Nephron progenitor cell (in vitro differentiated cells): ENCODE measurements around the gene CTNND2.

Source experiments
- DNase-seq: peaks from one replicate; pipeline ENCODE4 v3.0.0; 2021
- H3K27ac Mint-ChIP-seq: 2 replicates; pipeline ENCODE4 v1.8.0; 2021; ENCODE audit warnings: mild to moderate bottlenecking, moderate library complexity, mixed read lengths
- H3K27me3 Mint-ChIP-seq: 2 replicates; pipeline ENCODE4 v1.8.0; 2021; ENCODE audit warnings: mild to moderate bottlenecking, low read depth, mixed read lengths; ENCODE audit not compliant: poor library complexity
- H3K36me3 Mint-ChIP-seq: 2 replicates; pipeline ENCODE4 v1.8.0; 2021; ENCODE audit warnings: low read depth, mixed read lengths
- H3K4me1 Mint-ChIP-seq: 2 replicates; pipeline ENCODE4 v1.8.0; 2021; ENCODE audit warnings: mixed read lengths
- H3K4me3 Mint-ChIP-seq: 2 replicates; pipeline ENCODE4 v1.8.0; 2021; ENCODE audit warnings: mild to moderate bottlenecking, moderate library complexity, mixed read lengths
- H3K9me3 Mint-ChIP-seq: 2 replicates; pipeline ENCODE4 v1.8.0; 2021; ENCODE audit warnings: mild to moderate bottlenecking, moderate library complexity, mixed read lengths
- CTCF ChIP-seq: fragments of 200-600 bp; sonication (generic); IDR thresholded peaks from 2 replicates; pipeline ENCODE4 v1.5.0; 2021; ENCODE audit warnings: antibody characterized with exemption

The CTNND2 gene

GRCh38 chr5:11449217-11449616 is 455.0 kb downstream of the CTNND2 start:
- no peak for DNase-seq

GRCh38 chr5:11443831-11444230 is 460.4 kb downstream of the CTNND2 start:
- H3K27ac Mint-ChIP-seq = no peak overlapping the region
- no peaks in the 10 kb centered on the region for H3K9me3 Mint-ChIP-seq
- no peaks in the 10 kb centered on the region for H3K27me3 Mint-ChIP-seq
- H3K36me3 Mint-ChIP-seq = no peaks in the 10 kb centered on the region
- H3K4me3 Mint-ChIP-seq = no peak overlapping the region
- DNase-seq = no peak
- H3K4me1 Mint-ChIP-seq = peaks cover 6% of the 10 kb centered on the region
- no peak for TF ChIP-seq CTCF

More at GRCh38 chr5:11449217-11449616, 455.0 kb downstream of the CTNND2 start:
- no peaks in the 10 kb centered on the region for H3K27me3 Mint-ChIP-seq
- H3K36me3 Mint-ChIP-seq = no peaks in the 10 kb centered on the region
- no peaks in the 10 kb centered on the region for H3K9me3 Mint-ChIP-seq
- H3K4me3 Mint-ChIP-seq = no peak overlapping the region
- H3K4me1 Mint-ChIP-seq = peaks cover 6% of the 10 kb centered on the region
- no peak overlapping the region for H3K27ac Mint-ChIP-seq
- TF ChIP-seq CTCF = no peak

GRCh38 chr5:11432116-11432515 is 472.1 kb downstream of the CTNND2 start:
- DNase-seq = no peak
- TF ChIP-seq CTCF = no peak
- peaks cover 4% of the 10 kb centered on the region for H3K27me3 Mint-ChIP-seq
- H3K27ac Mint-ChIP-seq = no peak overlapping the region
- no peak overlapping the region for H3K4me3 Mint-ChIP-seq
- H3K36me3 Mint-ChIP-seq = no peaks in the 10 kb centered on the region
- no peaks in the 10 kb centered on the region for H3K9me3 Mint-ChIP-seq
- peaks cover 11% of the 10 kb centered on the region for H3K4me1 Mint-ChIP-seq

GRCh38 chr5:11429254-11429653 is 475.0 kb downstream of the CTNND2 start:
- TF ChIP-seq CTCF = no peak
- H3K27ac Mint-ChIP-seq = no peak overlapping the region
- H3K4me3 Mint-ChIP-seq = no peak overlapping the region
- peaks cover 11% of the 10 kb centered on the region for H3K4me1 Mint-ChIP-seq
- no peaks in the 10 kb centered on the region for H3K36me3 Mint-ChIP-seq
- H3K9me3 Mint-ChIP-seq = no peaks in the 10 kb centered on the region
- peaks cover 4% of the 10 kb centered on the region for H3K27me3 Mint-ChIP-seq
- no peak for DNase-seq

- no peak overlapping the region for H3K4me3 Mint-ChIP-seq
- DNase-seq = no peak
These were observed 476.7 kb downstream of the CTNND2 start for GRCh38 chr5:11427569-11427968.

More at GRCh38 chr5:11427569-11427968, 476.7 kb downstream of the CTNND2 start:
- Mint-ChIP-seq H3K36me3 (no peaks in the 10 kb centered on the region), H3K27ac (no peak overlapping the region), H3K9me3 (no peaks in the 10 kb centered on the region), H3K27me3 (no peaks in the 10 kb centered on the region), H3K4me1 (peaks cover 11% of the 10 kb centered on the region)
- TF ChIP-seq CTCF = no peak
